Mesenchymal stem cell (in vitro differentiated cells and primary cell): ENCODE data around the gene GSK3B.
"Not testable (repeated sequence)": the region's sequence is repeated elsewhere in the genome, so short reads cannot be mapped to it uniquely, and the experiment has no call there.

Experiments used
- DNase-seq: peaks from one replicate; pipeline ENCODE4 v3.0.0-alpha.2; 2013
- H2AFZ ChIP-seq: one replicate; pipeline ENCODE4 v1.6.1; 2013; ENCODE audit warnings: low read depth, mild to moderate bottlenecking, control low read depth, inconsistent platforms, low read length, moderate library complexity
- H2AK5ac ChIP-seq: 2 replicates; pipeline ENCODE4 v1.6.1; 2013; ENCODE audit warnings: low read length, moderate library complexity, mild to moderate bottlenecking, inconsistent platforms; ENCODE audit not compliant: severe bottlenecking
- H2BK120ac ChIP-seq: one replicate; pipeline ENCODE4 v1.6.1; 2013; ENCODE audit warnings: low read depth, mild to moderate bottlenecking, inconsistent platforms, low read length, moderate library complexity
- H2BK12ac ChIP-seq, 2 experiments: one replicate each; pipeline ENCODE4 v1.6.1; 2013; ENCODE audit warnings: inconsistent platforms in 2 of 2, low read length in 2 of 2, mild to moderate bottlenecking in 2 of 2, moderate library complexity in 2 of 2, control low read depth in 1 of 2
- H2BK15ac ChIP-seq: one replicate; pipeline ENCODE4 v1.6.1; 2013; ENCODE audit warnings: mild to moderate bottlenecking, low read depth, inconsistent platforms; ENCODE audit not compliant: poor library complexity, severe bottlenecking
- H2BK5ac ChIP-seq: 2 replicates; pipeline ENCODE4 v1.6.1; 2013; ENCODE audit warnings: low read depth, mild to moderate bottlenecking, low read length, control low read depth, inconsistent platforms; ENCODE audit not compliant: poor library complexity, severe bottlenecking
- H3K14ac ChIP-seq, 2 experiments: one replicate each; pipeline ENCODE4 v1.6.1; 2013; ENCODE audit warnings: inconsistent platforms in 2 of 2, low read length in 2 of 2, control low read depth in 1 of 2, mild to moderate bottlenecking in 1 of 2, moderate library complexity in 1 of 2
- H3K18ac ChIP-seq, 2 experiments: one replicate each; pipeline ENCODE4 v1.6.1; 2013; ENCODE audit warnings: inconsistent platforms in 2 of 2, low read length in 2 of 2, control low read depth in 1 of 2, low read depth in 1 of 2, mild to moderate bottlenecking in 1 of 2
- H3K23ac ChIP-seq, 2 experiments: one replicate each; pipeline ENCODE4 v1.6.1; 2013; ENCODE audit warnings: inconsistent platforms in 2 of 2, low read length in 2 of 2, mild to moderate bottlenecking in 2 of 2, moderate library complexity in 2 of 2, control low read depth in 1 of 2
- H3K27ac ChIP-seq: 2 replicates; pipeline ENCODE4 v1.5.1; 2013; ENCODE audit warnings: mild to moderate bottlenecking, moderate library complexity, low read length, control low read depth, inconsistent platforms; ENCODE audit not compliant: poor library complexity, severe bottlenecking
- H3K27me3 ChIP-seq, 2 experiments: 2 replicates each; pipeline versions ENCODE4 v1.6.1 to v1.7.0; 2013; ENCODE audit warnings: low read length in 2 of 2, mild to moderate bottlenecking in 2 of 2, moderate library complexity in 2 of 2, control low read depth in 1 of 2, inconsistent platforms in 1 of 2; ENCODE audit not compliant: control insufficient read depth in 1 of 2, insufficient read depth in 1 of 2
- H3K36me3 ChIP-seq, 2 experiments: 2 replicates each; pipeline versions ENCODE4 v1.6.1 to v1.7.0; 2013; ENCODE audit warnings: low read length in 2 of 2, control low read depth in 1 of 2, inconsistent platforms in 1 of 2, low read depth in 1 of 2, mild to moderate bottlenecking in 1 of 2; ENCODE audit not compliant: insufficient read depth in 2 of 2, control insufficient read depth in 1 of 2
- H3K4ac ChIP-seq, 2 experiments: one replicate each; pipeline ENCODE4 v1.6.1; 2013; ENCODE audit warnings: inconsistent platforms in 2 of 2, low read length in 2 of 2, mild to moderate bottlenecking in 2 of 2, moderate library complexity in 2 of 2, control low read depth in 1 of 2, low read depth in 1 of 2
- H3K4me1 ChIP-seq: 2 replicates; pipeline ENCODE4 v1.6.1; 2013; ENCODE audit warnings: low read depth, low read length, control low read depth; ENCODE audit not compliant: control insufficient read depth, insufficient read depth
- H3K4me2 ChIP-seq: 2 replicates; pipeline ENCODE4 v1.6.1; 2013; ENCODE audit warnings: low read length, mild to moderate bottlenecking, inconsistent platforms; ENCODE audit not compliant: poor library complexity, severe bottlenecking
- H3K4me3 ChIP-seq, 2 experiments: 2 replicates each; pipeline versions ENCODE4 v1.5.1 to v1.7.0; 2013; ENCODE audit warnings: low read length in 2 of 2, mild to moderate bottlenecking in 2 of 2, control low read depth in 1 of 2, low read depth in 1 of 2; ENCODE audit not compliant: insufficient read depth in 1 of 2
- H3K79me1 ChIP-seq: replicated peaks from 2 replicates; pipeline ENCODE4 v1.6.1; 2013; ENCODE audit warnings: mild to moderate bottlenecking, control low read depth, low read length, inconsistent platforms; ENCODE audit not compliant: poor library complexity, severe bottlenecking
- H3K9ac ChIP-seq: 2 replicates; pipeline ENCODE4 v1.7.0; 2013; ENCODE audit warnings: mild to moderate bottlenecking, low read length, moderate library complexity
- H3K9me3 ChIP-seq: 2 replicates; pipeline ENCODE4 v1.7.0; 2013; ENCODE audit warnings: mild to moderate bottlenecking, low read length; ENCODE audit not compliant: control insufficient read depth
- H4K8ac ChIP-seq: one replicate; pipeline ENCODE4 v1.6.1; 2013; ENCODE audit warnings: inconsistent platforms, mild to moderate bottlenecking, low read length, moderate library complexity
- H4K91ac ChIP-seq: one replicate; pipeline ENCODE4 v1.6.1; 2013; ENCODE audit warnings: mild to moderate bottlenecking, low read length, inconsistent platforms
- WGBS: methylation state at CpG from one replicate; pipeline ENCODE4 v1.1.7; 2013; ENCODE audit warnings: mixed read lengths; 5-methylcytosine and 5-hydroxymethylcytosine counted together

GSK3B gene

DNA sequence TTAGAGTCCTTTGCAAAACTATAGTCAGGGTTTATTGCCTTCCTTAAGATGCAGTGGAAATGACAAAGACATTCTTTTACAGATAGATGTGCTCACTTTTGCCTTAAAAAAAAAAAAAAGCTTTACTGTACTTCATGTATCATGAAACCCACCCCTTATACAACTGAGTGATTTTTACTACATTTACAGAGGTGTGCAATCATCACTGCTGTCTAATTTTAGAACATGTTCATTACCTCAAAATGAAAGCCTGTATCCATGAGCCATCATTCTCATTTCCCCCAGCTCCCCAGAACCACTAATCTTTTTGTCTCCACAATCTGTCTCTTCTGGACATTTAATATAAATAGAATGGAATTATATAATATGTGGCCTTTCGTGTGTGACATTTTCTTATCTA lies 200.5 kb downstream of the GSK3B start:
- no CpG with 5 or more reads among the region's 1 CpG for WGBS
- no peak overlapping the region for H4K8ac ChIP-seq

DNA sequence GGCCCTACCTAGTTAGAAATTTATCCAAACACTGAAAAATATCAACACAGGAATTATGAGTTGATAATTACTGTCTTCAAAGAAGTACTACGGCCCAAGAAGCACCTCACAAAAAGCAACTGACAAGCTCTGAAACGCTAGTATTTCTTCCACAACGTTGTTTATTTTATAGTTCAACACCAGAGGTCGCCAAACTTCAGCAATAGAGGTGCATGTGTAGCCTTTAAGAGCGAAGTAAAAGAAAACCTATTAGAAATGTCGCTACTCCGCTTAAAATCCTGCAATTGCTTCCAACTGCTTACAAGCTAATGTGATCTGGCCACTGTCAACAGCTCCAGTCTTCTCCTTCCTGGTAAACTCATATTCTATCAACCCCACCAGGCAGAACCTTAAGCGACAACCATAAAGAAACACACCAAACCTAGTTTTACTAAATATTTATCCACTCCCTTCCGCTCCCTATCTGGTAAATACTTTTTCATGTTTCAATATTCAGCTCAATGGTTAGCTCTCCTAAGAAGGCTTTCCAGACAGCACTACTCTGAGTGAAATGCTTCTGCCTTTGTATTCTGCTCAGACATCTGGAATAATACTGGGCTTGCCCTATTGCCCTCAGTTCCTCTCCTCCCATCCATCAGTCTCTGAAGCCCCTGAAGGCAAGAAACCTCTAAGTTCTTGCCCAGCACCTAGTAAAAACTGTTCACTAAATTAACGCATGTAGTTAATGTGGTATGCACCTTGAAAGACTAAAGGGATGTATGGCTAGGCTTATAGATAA lies 202.1 kb downstream of the GSK3B start:
- Histone ChIP-seq H3K9me3 (no peaks in the 10 kb centered on the region), H3K36me3 (peaks cover 0 to 61% of the 10 kb centered on the region in 2 experiments), H3K9ac (peak overlapping the region; percentile 59), H3K27ac (no peak overlapping the region), H3K23ac (no peak overlapping the region), H3K4me2 (no peak overlapping the region), H2BK120ac (no peak overlapping the region), H4K91ac (no peak overlapping the region), H3K14ac (no peak overlapping the region), H4K8ac (no peak overlapping the region), H3K4ac (no peak overlapping the region), H3K27me3 (no peaks in the 10 kb centered on the region), H2AFZ (no peak overlapping the region), H2AK5ac (peak overlapping the region; percentile 54), H2BK12ac (no peak overlapping the region), H3K79me1 (peaks cover 3% of the 10 kb centered on the region), H3K18ac (no peak overlapping the region), H2BK15ac (no peak overlapping the region), H3K4me1 (no peaks in the 10 kb centered on the region), H3K4me3 (no peak overlapping the region), H2BK5ac (no peak overlapping the region)
- WGBS: 46% methylated on average over 9 of the region's 10 CpGs
- DNase-seq: peak; percentile 75

More for the DNA sequence above, 200.5 kb downstream of the GSK3B start:
- Histone ChIP-seq H4K91ac (no peak overlapping the region), H3K9me3 (no peaks in the 10 kb centered on the region), H3K36me3 (peaks cover 0 to 54% of the 10 kb centered on the region in 2 experiments), H2BK12ac (no peak overlapping the region), H3K4me1 (no peaks in the 10 kb centered on the region), H3K27me3 (no peaks in the 10 kb centered on the region), H3K4me2 (no peak overlapping the region), H3K79me1 (peaks cover 3% of the 10 kb centered on the region), H3K18ac (no peak overlapping the region), H3K4ac (no peak overlapping the region), H2AK5ac (no peak overlapping the region), H2AFZ (no peak overlapping the region), H3K9ac (no peak overlapping the region), H3K14ac (no peak overlapping the region), H3K4me3 (no peak overlapping the region), H2BK15ac (no peak overlapping the region), H3K23ac (no peak overlapping the region), H2BK120ac (no peak overlapping the region), H2BK5ac (no peak overlapping the region), H3K27ac (no peak overlapping the region)
- no peak for DNase-seq

DNA sequence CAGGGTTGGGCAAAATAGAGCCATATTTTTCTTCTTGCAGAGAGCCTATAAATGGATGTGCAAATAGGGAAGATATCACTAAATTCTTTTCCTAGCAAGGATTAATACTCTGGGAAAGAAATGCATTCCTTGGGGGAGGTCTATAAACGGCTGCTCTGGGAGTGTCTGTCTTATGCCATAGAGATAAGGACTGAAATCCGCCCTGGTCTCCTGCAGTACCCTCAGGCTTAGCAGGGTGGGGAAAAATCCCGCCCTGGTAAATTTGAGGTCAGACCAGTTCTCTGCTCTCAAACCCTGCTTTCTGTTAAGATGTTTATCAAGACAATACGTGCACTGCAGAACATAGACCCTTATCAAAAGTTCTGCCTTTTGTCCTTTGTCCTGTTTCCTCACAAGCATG lies 205.6 kb downstream of the GSK3B start:
- not testable (repeated sequence) for H3K14ac ChIP-seq, H2AFZ ChIP-seq, H3K4me1 ChIP-seq, H4K91ac ChIP-seq, H3K4me3 ChIP-seq, DNase-seq, H2BK5ac ChIP-seq, H4K8ac ChIP-seq, H3K18ac ChIP-seq, H3K9ac ChIP-seq, H3K4ac ChIP-seq, H2BK120ac ChIP-seq, H2BK12ac ChIP-seq, H2AK5ac ChIP-seq, H2BK15ac ChIP-seq, H3K27ac ChIP-seq, H3K4me2 ChIP-seq, H3K9me3 ChIP-seq, H3K23ac ChIP-seq, H3K27me3 ChIP-seq
- Histone ChIP-seq H3K36me3 (peaks cover 0 to 47% of the 10 kb centered on the region in 2 experiments), H3K79me1 (peaks cover 10% of the 10 kb centered on the region)
- WGBS: 97% methylated on average over 4 of the region's 4 CpGs

DNA sequence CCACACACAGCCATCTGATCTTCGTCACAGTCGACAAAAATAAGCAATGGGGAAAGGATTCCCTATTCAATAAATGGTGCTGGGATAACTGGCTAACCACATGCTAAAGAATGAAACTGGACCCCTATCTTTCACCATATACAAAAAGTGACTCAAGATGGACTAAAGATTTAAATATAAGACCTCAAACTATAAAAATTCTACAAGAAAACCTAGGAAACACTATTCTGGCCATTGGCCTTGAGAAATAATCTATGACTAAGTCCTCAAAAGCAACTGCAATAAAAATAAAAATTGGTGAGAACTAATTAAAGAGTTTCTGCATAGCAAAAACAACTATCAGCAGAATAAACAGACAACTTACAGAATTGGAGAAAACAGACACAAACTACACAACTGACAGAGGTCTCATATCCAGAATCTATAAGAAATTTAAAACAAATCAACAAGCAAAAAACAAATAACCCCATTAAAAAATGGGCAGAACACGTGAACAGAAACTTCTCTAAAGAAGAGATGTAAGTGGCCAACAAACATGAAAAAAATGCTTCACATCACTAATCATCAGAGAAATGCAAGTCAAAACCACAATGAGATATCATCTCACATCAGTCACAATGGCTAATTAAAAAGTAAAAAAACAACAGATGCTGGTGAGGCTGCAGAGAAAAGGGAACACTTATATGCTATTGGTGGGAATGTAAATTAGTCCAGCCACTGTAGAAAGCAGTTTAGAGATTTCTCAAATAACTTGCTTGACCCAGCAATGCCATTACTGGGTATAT lies 208.3 kb downstream of the GSK3B start:
- Histone ChIP-seq H2BK5ac (no peak overlapping the region), H4K91ac (no peak overlapping the region), H3K4me1 (no peaks in the 10 kb centered on the region), H2BK120ac (no peak overlapping the region), H3K14ac (no peak overlapping the region), H3K4ac (no peak overlapping the region), H3K9me3 (no peaks in the 10 kb centered on the region), H3K27ac (no peak overlapping the region), H2AFZ (no peak overlapping the region), H3K27me3 (no peaks in the 10 kb centered on the region), H3K4me3 (no peak overlapping the region), H3K36me3 (peaks cover 0 to 66% of the 10 kb centered on the region in 2 experiments), H2BK15ac (no peak overlapping the region), H2BK12ac (no peak overlapping the region), H2AK5ac (no peak overlapping the region), H3K4me2 (no peak overlapping the region), H3K79me1 (peaks cover 9% of the 10 kb centered on the region), H3K18ac (no peak overlapping the region), H3K9ac (no peak overlapping the region), H3K23ac (no peak overlapping the region), H4K8ac (no peak overlapping the region)
- peak; percentile 22 for DNase-seq
- WGBS: 90% methylated on average over 3 of the region's 3 CpGs
